Erythroblast (primary cell): ENCODE data around the gene DNAH17.

Experiments
- GATA1 ChIP-seq: IDR thresholded peaks from 2 replicates; pipeline ENCODE4 v1.6.1; 2011; ENCODE audit warnings: low read depth, mild to moderate bottlenecking, control low read depth, low read length, moderate library complexity
- POLR2A ChIP-seq: IDR thresholded peaks from 2 replicates; pipeline ENCODE4 v1.6.1; 2011; ENCODE audit warnings: mild to moderate bottlenecking, low read length

DNA sequence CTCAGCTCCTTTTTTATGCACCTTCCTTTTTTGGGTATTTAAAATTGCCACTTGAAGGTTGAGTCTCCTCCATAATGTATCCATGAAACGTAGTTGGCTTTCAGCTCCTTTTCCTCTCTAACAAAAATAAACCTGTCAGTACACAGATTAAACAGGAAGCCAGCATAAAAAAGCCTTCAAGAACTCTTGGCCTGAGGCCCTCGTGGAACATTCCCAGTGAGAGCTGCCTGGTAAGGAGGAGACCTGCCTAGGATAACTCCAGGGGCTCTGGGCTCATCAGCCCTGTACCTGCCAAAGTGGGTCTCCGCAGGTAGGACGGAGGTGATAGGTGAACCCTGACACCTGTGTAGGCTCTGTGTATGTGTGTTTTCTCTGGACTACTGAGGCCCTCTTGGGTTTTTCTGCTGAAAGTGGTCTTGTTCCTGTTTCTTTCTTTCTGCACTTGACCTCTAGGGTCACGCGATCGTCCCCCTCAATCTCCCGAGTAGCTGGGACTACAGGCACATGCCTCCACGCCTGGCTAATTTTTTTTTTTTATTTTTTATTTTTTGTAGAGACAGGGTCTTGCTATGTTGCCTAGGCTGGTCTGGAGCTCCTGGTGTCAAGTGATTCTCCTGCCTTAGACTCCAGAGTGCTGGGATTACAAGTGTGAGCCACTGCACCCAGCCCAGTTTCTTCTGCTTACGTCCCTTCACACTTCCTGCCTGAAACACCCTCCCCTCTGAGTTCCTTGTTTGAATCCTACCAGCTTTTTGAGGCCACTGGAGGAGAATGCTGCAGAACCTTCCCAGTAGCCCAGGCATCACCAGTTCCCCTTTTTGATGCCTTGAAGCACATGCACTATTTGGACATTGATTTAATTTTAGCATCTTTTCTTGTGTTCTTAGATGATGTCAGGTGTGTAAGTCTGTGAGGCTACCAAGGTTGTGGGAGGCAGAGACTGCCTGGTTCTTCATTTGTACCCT, 188.9 kb downstream of the DNAH17 start:
- no peak for TF ChIP-seq POLR2A
- no peak for TF ChIP-seq GATA1
